GM19023 (cell line): ENCODE data around the gene RGS8.

ENCODE experiments used
- ATAC-seq: cut with Tn5 transposase; IDR thresholded peaks from one replicate; pipeline ENCODE4 v1.9.1; 2021; ENCODE audit warnings: mild to moderate bottlenecking, moderate library complexity; ENCODE audit not compliant: unreplicated experiment

Gene RGS8

GRCh38 chr1:182684116-182684828, at the start of gene RGS8:
Gene RGS8, minus strand, starts transcription at chr1:182684587. Its CDS starts 14,938 bp downstream, at chr1:182669649.
- ATAC-seq = no peak

- ATAC-seq = no peak
Measured at GRCh38 chr1:182731852-182732575, 47.6 kb upstream of the RGS8 start.

- no peak for ATAC-seq
Measured at GRCh38 chr1:182726912-182727311, 42.5 kb upstream of the RGS8 start.

GRCh38 chr1:182725259-182726255, 41.2 kb upstream of the RGS8 start:
- no peak for ATAC-seq

- no peak for ATAC-seq
Measured at GRCh38 chr1:182724215-182724614, 39.8 kb upstream of the RGS8 start.

GRCh38 chr1:182723200-182723599, 38.8 kb upstream of the RGS8 start:
- ATAC-seq = no peak

GRCh38 chr1:182721525-182721924, 37.1 kb upstream of the RGS8 start:
- ATAC-seq = no peak

- ATAC-seq = no peak
Measured at GRCh38 chr1:182720463-182720862, 36.1 kb upstream of the RGS8 start.

GRCh38 chr1:182719553-182719952, 35.2 kb upstream of the RGS8 start:
- ATAC-seq = no peak

- ATAC-seq = no peak
Measured at GRCh38 chr1:182718311-182718710, 33.9 kb upstream of the RGS8 start.

GRCh38 chr1:182716740-182717720, 32.6 kb upstream of the RGS8 start:
- peak; percentile 47 for ATAC-seq

- ATAC-seq = no peak
Measured at GRCh38 chr1:182715531-182715930, 31.1 kb upstream of the RGS8 start.

- no peak for ATAC-seq
Measured at GRCh38 chr1:182714546-182714945, 30.2 kb upstream of the RGS8 start.

- no peak for ATAC-seq
Measured at GRCh38 chr1:182713939-182714338, 29.6 kb upstream of the RGS8 start.

GRCh38 chr1:182713492-182713891, 29.1 kb upstream of the RGS8 start:
- ATAC-seq = no peak

GRCh38 chr1:182709855-182710254, 25.5 kb upstream of the RGS8 start:
- ATAC-seq = no peak

- no peak for ATAC-seq
Measured at GRCh38 chr1:182709225-182709764, 24.9 kb upstream of the RGS8 start.

- ATAC-seq = no peak
Measured at GRCh38 chr1:182707122-182707521, 22.7 kb upstream of the RGS8 start.

GRCh38 chr1:182704677-182705076, 20.3 kb upstream of the RGS8 start:
- ATAC-seq = no peak

GRCh38 chr1:182703539-182703938, 19.2 kb upstream of the RGS8 start:
- ATAC-seq = no peak
